MM.1S (cell line): ENCODE measurements around the gene DUSP19.
A peak's percentile ranks its signal among the peaks of the same experiment; 100 is the strongest.

ENCODE experiments used
- DNase-seq: peaks from one replicate; pipeline ENCODE4 v3.0.0-alpha.2; 2015
- H2AFZ ChIP-seq: fragments of 300-600 bp; sonication (generic); 2 replicates; pipeline ENCODE4 v1.6.0; 2016; ENCODE audit warnings: antibody characterized with exemption, low read length
- H3F3A ChIP-seq: fragments of 300-600 bp; sonication (generic); 2 replicates; pipeline ENCODE4 v1.6.1; 2016; ENCODE audit warnings: mild to moderate bottlenecking, antibody characterized with exemption, low read length, moderate library complexity, mixed read lengths; ENCODE audit not compliant: insufficient read depth
- H3K27ac ChIP-seq: fragments of 300-600 bp; sonication (generic); 2 replicates; pipeline ENCODE4 v1.5.1; 2016; ENCODE audit warnings: mild to moderate bottlenecking, low read length
- H3K27me3 ChIP-seq: fragments of 300-600 bp; sonication (generic); replicated peaks from 2 replicates; pipeline ENCODE4 v1.6.0; 2016; ENCODE audit warnings: low read length; ENCODE audit not compliant: insufficient read depth
- H3K36me3 ChIP-seq: fragments of 300-600 bp; sonication (generic); replicated peaks from 2 replicates; pipeline ENCODE4 v1.6.1; 2016; ENCODE audit warnings: mild to moderate bottlenecking, low read length, mixed read lengths; ENCODE audit not compliant: insufficient read depth
- H3K4me1 ChIP-seq: fragments of 300-600 bp; sonication (generic); 2 replicates; pipeline ENCODE4 v1.6.1; 2016; ENCODE audit warnings: low read length, mixed read lengths
- H3K4me2 ChIP-seq: fragments of 300-600 bp; sonication (generic); 2 replicates; pipeline ENCODE4 v1.6.0; 2016; ENCODE audit warnings: low read depth, low read length
- H3K4me3 ChIP-seq: fragments of 300-600 bp; sonication (generic); 2 replicates; pipeline ENCODE4 v1.5.1; 2016; ENCODE audit warnings: low read length, mixed read lengths
- H3K79me2 ChIP-seq: fragments of 300-600 bp; sonication (generic); 2 replicates; pipeline ENCODE4 v1.6.1; 2016; ENCODE audit warnings: mixed run types, low read length, mixed read lengths
- H3K9ac ChIP-seq: fragments of 300-600 bp; sonication (generic); 2 replicates; pipeline ENCODE4 v1.6.1; 2016; ENCODE audit warnings: low read length, mixed read lengths
- H3K9me2 ChIP-seq: fragments of 300-600 bp; sonication (generic); replicated peaks from 2 replicates; pipeline ENCODE4 v1.6.1; 2016; ENCODE audit warnings: mild to moderate bottlenecking, low read length, mixed read lengths; ENCODE audit not compliant: insufficient read depth
- H3K9me3 ChIP-seq: fragments of 300-600 bp; sonication (generic); replicated peaks from 2 replicates; pipeline ENCODE4 v1.6.1; 2016; ENCODE audit warnings: mild to moderate bottlenecking, low read length, mixed read lengths; ENCODE audit not compliant: insufficient read depth
- H4K20me1 ChIP-seq: fragments of 300-600 bp; sonication (generic); 2 replicates; pipeline ENCODE4 v1.6.1; 2016; ENCODE audit warnings: mild to moderate bottlenecking, low read length, moderate library complexity, mixed read lengths; ENCODE audit not compliant: insufficient read depth
- EZH2 ChIP-seq: fragments of 300-600 bp; sonication (generic); optimal IDR thresholded peaks from 2 replicates; pipeline ENCODE3; 2017; ENCODE audit warnings: low read depth, mild to moderate bottlenecking, antibody characterized with exemption, low read length, mixed read lengths
- EZH2phosphoT487 ChIP-seq: fragments of 300-600 bp; sonication (generic); IDR thresholded peaks from 2 replicates; pipeline ENCODE4 v1.6.1; 2018; ENCODE audit warnings: antibody characterized with exemption, low read length
- TF ChIP-seq, protein P1 (sequence below): fragments of 300-600 bp; sonication (generic); IDR thresholded peaks from 2 replicates; pipeline ENCODE4 v1.5.1; 2016; ENCODE audit warnings: antibody characterized with exemption, low read length, mixed read lengths

Gene DUSP19

DNA sequence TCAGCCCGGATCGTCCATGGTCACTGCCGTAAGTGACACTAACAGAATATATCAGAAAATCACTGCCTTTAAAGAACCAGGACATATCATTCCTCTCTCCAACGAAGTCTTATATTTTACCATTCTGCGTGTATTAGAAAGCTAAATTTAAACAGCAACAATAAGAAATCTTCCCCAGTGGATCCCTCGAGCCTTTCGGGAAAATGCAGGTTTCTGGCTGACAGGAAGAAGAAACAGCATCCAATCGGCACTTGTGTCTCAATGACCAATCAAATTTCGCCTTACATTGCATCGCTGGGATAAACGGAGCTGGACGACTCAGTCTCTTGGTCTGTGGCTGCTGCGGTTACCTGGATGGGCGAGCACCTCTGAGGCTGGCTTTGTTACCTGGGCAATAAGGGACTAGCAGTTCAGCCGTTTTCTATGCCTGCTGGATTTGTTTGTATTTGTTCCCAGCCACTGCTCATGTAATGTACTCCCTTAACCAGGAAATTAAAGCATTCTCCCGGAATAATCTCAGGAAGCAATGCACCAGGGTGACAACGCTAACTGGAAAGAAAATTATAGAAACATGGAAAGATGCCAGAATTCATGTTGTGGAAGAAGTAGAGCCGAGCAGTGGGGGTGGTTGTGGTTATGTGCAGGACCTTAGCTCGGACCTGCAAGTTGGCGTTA, at the start of gene DUSP19:
Gene DUSP19 (plus strand): TSS at position 284 of the 675 bp plus-strand sequence. CDS start 187 bp downstream, at position 471.
- TF ChIP-seq EZH2phosphoT487 (no peak), EZH2 (no peak)
- TF ChIP-seq, protein P1, sequence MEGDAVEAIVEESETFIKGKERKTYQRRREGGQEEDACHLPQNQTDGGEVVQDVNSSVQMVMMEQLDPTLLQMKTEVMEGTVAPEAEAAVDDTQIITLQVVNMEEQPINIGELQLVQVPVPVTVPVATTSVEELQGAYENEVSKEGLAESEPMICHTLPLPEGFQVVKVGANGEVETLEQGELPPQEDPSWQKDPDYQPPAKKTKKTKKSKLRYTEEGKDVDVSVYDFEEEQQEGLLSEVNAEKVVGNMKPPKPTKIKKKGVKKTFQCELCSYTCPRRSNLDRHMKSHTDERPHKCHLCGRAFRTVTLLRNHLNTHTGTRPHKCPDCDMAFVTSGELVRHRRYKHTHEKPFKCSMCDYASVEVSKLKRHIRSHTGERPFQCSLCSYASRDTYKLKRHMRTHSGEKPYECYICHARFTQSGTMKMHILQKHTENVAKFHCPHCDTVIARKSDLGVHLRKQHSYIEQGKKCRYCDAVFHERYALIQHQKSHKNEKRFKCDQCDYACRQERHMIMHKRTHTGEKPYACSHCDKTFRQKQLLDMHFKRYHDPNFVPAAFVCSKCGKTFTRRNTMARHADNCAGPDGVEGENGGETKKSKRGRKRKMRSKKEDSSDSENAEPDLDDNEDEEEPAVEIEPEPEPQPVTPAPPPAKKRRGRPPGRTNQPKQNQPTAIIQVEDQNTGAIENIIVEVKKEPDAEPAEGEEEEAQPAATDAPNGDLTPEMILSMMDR: no peak
- H3K9ac ChIP-seq: peak within 1 kb of the TSS; percentile 36; the same call in 1 of the 2 replicates
- peak within 1 kb of the TSS; percentile 88 for H2AFZ ChIP-seq
- H3F3A ChIP-seq: no peaks in the 10 kb centered on the region
- H3K9me2 ChIP-seq: no peaks in the 10 kb centered on the region
- H3K4me2 ChIP-seq: peak within 1 kb of the TSS; percentile 87
- peak; percentile 94 for DNase-seq
- peak within 1 kb of the TSS; percentile 9; the same call in 1 of the 2 replicates for H3K27ac ChIP-seq
- no peaks in the 10 kb centered on the region for H4K20me1 ChIP-seq
- H3K9me3 ChIP-seq: no peaks in the 10 kb centered on the region
- peaks cover 4% of the 10 kb centered on the region; the same call in 1 of the 2 replicates for H3K4me1 ChIP-seq
- peak within 1 kb of the TSS; percentile 70 for H3K4me3 ChIP-seq
- H3K27me3 ChIP-seq: no peaks in the 10 kb centered on the region
- H3K79me2 ChIP-seq: no peaks in the 10 kb centered on the region
- H3K36me3 ChIP-seq: no peaks in the 10 kb centered on the region

- Histone ChIP-seq H3K27ac (no peak overlapping the region), H3K4me1 (no peaks in the 10 kb centered on the region), H3F3A (no peaks in the 10 kb centered on the region), H3K9me3 (no peaks in the 10 kb centered on the region), H3K9ac (no peak overlapping the region), H3K36me3 (no peaks in the 10 kb centered on the region), H2AFZ (no peak overlapping the region), H3K79me2 (no peaks in the 10 kb centered on the region), H3K9me2 (no peaks in the 10 kb centered on the region), H3K4me3 (no peak overlapping the region), H3K4me2 (no peak overlapping the region), H4K20me1 (no peaks in the 10 kb centered on the region), H3K27me3 (peaks cover 50% of the 10 kb centered on the region)
- no peak for DNase-seq
- TF ChIP-seq, protein P1: no peak
These were observed 49.3 kb upstream of the DUSP19 start for GRCh38 chr2:183029219-183029618.

- H3K79me2 ChIP-seq: no peaks in the 10 kb centered on the region
- no peak overlapping the region for H3K4me2 ChIP-seq
- no peaks in the 10 kb centered on the region for H3K9me2 ChIP-seq
- H3K36me3 ChIP-seq: no peaks in the 10 kb centered on the region
- TF ChIP-seq EZH2: no peak
- no peak for TF ChIP-seq EZH2phosphoT487
- TF ChIP-seq, protein P1: no peak
- H3K4me3 ChIP-seq: no peak overlapping the region
- no peak overlapping the region for H3K9ac ChIP-seq
- H3K27me3 ChIP-seq: peaks cover 79% of the 10 kb centered on the region
- H4K20me1 ChIP-seq: peaks cover 17% of the 10 kb centered on the region
- H3K9me3 ChIP-seq: no peaks in the 10 kb centered on the region
- peaks cover 7% of the 10 kb centered on the region for H3K4me1 ChIP-seq
- no peak overlapping the region for H3K27ac ChIP-seq
- no peak for DNase-seq
- H3F3A ChIP-seq: peaks cover 9% of the 10 kb centered on the region; the same call in 1 of the 2 replicates
- H2AFZ ChIP-seq: no peak overlapping the region
These were observed 46.4 kb upstream of the DUSP19 start for GRCh38 chr2:183031911-183032794.
